Right lobe of liver (tissue), 4 donors: ENCODE data around the gene ARL2.

Source experiments
- CTCF ChIP-seq, 4 donors: fragments of 200-600 bp in 3 of 4; fragments of 450-650 bp in 1 of 4; IDR thresholded peaks; one replicate each; pipeline versions ENCODE4 v1.5.1 to v1.8.0; 2016 to 2022; ENCODE audit warnings: antibody characterized with exemption in 4 of 4, mild to moderate bottlenecking in 2 of 4
- POLR2A ChIP-seq: fragments of 450-650 bp; IDR thresholded peaks from one replicate; pipeline ENCODE4 v1.6.1; 2017; ENCODE audit warnings: antibody characterized with exemption, mild to moderate bottlenecking
- donor health status: DM: no; HTN: no; CAD: no.
- donor health status: DM: no; HTN: no; CAD: no.
- donor health status: DM: no; HTN: yes; CAD: no.

GRCh38 chr11:65017937-65018336 is 4.0 kb downstream of the ARL2 start:
- no peak for TF ChIP-seq POLR2A
- TF ChIP-seq CTCF (IDR thresholded peaks at IDR 0.05), result no peak
